ENCODE data around the gene ATF6. TPM values are rescaled to one million over a fixed set of nuclear protein-coding genes. Genes with fewer than 3 reads are reported as not detected.

Gene ATF6
- total RNA-seq, 1 experiment from 2014 or later: 10.6 TPM

DNA sequence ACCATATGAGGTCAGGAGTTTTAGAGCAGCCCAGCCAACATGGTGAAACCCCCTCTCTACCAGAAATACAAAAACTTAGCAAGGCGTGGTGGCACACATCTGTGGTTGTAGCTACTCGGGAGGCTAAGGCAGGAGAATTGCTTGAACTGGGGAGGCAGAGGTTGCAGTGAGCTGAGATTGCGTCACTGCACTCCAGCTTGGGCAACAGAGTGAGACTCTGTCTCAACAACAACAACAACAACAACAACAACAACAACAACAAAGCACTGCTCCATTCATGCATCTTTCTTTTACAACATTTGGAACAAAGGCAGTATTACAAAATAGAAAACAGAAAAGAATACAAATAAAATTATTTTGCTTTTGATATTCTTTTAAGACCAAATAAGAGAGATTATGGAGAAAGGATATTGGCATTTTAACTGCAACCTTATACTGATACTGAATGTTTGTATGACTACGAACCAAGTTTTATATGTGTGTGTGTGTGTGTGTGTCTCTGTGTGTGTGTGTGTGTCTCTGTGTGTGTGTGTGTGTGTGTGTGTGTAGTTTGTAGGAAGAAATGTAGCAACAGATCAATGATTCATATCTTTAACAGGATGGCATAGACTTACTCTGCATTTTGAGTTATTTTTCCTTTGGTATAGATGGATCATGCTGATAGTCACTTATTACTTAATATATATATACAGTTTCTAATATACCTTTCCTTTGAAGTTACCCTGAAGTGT lies 24.6 kb downstream of the ATF6 start (continued):
- TF ChIP-seq, protein P1, sequence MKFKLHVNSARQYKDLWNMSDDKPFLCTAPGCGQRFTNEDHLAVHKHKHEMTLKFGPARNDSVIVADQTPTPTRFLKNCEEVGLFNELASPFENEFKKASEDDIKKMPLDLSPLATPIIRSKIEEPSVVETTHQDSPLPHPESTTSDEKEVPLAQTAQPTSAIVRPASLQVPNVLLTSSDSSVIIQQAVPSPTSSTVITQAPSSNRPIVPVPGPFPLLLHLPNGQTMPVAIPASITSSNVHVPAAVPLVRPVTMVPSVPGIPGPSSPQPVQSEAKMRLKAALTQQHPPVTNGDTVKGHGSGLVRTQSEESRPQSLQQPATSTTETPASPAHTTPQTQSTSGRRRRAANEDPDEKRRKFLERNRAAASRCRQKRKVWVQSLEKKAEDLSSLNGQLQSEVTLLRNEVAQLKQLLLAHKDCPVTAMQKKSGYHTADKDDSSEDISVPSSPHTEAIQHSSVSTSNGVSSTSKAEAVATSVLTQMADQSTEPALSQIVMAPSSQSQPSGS (CRISPR knock-in tag; IDR thresholded peaks at IDR 0.05; ENCODE audit: borderline replicate concordance, low read depth): no peak
- no peak for TF ChIP-seq ETV6 (CRISPR knock-in tag; IDR thresholded peaks at IDR 0.05)

DNA sequence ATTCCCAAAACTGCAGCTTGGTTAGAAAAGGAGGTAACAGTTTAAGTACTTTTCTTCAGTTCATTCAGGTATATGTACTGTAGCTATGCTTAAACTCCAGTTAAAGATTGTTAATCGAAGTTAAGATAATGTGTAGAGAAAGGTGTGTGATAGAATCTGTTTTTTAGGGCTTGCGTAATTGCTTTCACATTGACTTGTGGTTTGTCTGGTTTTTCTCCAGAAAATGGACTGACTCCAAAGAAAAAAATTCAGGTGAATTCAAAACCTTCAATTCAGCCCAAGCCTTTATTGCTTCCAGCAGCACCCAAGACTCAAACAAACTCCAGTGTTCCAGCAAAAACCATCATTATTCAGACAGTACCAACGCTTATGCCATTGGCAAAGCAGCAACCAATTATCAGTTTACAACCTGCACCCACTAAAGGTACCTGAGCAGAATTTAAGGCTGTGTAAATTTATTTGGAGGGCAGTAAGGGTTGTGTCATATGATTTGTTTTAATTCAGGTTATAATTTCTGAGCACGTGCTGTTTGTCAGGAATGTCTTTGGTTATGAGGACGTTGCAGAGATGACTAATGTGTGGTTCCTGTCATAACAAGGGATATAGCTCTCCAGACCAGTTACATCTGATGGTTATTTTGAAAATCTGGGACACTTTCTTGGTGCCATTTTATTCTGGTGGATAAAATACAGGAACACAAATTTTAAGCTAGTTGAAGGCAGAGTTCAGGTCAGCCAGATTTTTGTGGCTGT lies 26.0 kb downstream of the ATF6 start:
- H3K36me3 Mint-ChIP-seq: peaks cover 2% of the 10 kb centered on the region; the same call in 1 of the 2 replicates
- H3K27ac Mint-ChIP-seq: no peak overlapping the region
- DNase-seq (ENCODE audit: low spot score): no peak
- H3K9me3 Mint-ChIP-seq: no peaks in the 10 kb centered on the region
- H3K27me3 Mint-ChIP-seq (ENCODE audit: low read depth): no peaks in the 10 kb centered on the region
- POLR2A ChIA-PET: interaction anchor here (1.0 kb wide), 1 partner anchor 10 kb away, joined by 4 read pairs; no protein-coding TSS in a partner anchor
- ATAC-seq: no peak
- CTCF ChIA-PET: interaction anchor here (0.5 to 3.5 kb wide), 30 partner anchors 8 to 813 kb away, joined by 3 to 144 read pairs (median 3); partner anchors contain the start of gene OLFML2B
- H3K4me3 Mint-ChIP-seq: no peak overlapping the region
- no peaks in the 10 kb centered on the region for H3K4me1 Mint-ChIP-seq
- TF ChIP-seq ELF4 (CRISPR knock-in tag; IDR thresholded peaks at IDR 0.05; ENCODE audit: low read depth) (no peak), RORB (CRISPR knock-in tag; IDR thresholded peaks at IDR 0.05) (no peak), TP53 (CRISPR knock-in tag; IDR thresholded peaks at IDR 0.05) (no peak)

DNA sequence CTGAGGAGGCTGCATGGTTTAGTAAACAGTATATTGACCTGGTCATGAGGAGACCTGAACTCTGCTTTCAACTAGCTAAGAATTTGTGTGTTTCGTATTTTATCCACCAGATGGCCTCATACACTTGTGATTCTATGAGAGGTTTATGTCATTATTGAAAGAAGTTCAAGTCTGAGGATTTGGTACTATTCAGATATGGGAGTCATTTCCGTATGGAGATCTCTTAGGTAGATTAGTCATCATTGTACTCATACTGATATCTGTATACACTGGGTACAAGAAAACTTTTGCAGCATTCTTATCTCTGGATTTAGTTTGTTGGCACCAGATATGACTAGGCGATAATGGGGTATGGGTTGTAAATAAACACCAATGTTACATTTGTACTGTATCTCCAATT lies 26.6 kb downstream of the ATF6 start:
- CTCF ChIA-PET: interaction anchor here (0.5 to 3.5 kb wide), 30 partner anchors 8 to 812 kb away, joined by 3 to 144 read pairs (median 3); partner anchors contain the start of gene OLFML2B
- Mint-ChIP-seq H3K36me3 (peaks cover 2% of the 10 kb centered on the region; the same call in 1 of the 2 replicates), H3K4me1 (no peaks in the 10 kb centered on the region), H3K9me3 (no peaks in the 10 kb centered on the region), H3K4me3 (no peak overlapping the region), H3K27me3 (ENCODE audit: low read depth) (no peaks in the 10 kb centered on the region), H3K27ac (no peak overlapping the region)
- peak; percentile 46; the same call in 1 of the 2 replicates for ATAC-seq
- POLR2A ChIA-PET: interaction anchor here (1.0 kb wide), 1 partner anchor 9 kb away, joined by 4 read pairs; no protein-coding TSS in a partner anchor
- TF ChIP-seq, protein P2, sequence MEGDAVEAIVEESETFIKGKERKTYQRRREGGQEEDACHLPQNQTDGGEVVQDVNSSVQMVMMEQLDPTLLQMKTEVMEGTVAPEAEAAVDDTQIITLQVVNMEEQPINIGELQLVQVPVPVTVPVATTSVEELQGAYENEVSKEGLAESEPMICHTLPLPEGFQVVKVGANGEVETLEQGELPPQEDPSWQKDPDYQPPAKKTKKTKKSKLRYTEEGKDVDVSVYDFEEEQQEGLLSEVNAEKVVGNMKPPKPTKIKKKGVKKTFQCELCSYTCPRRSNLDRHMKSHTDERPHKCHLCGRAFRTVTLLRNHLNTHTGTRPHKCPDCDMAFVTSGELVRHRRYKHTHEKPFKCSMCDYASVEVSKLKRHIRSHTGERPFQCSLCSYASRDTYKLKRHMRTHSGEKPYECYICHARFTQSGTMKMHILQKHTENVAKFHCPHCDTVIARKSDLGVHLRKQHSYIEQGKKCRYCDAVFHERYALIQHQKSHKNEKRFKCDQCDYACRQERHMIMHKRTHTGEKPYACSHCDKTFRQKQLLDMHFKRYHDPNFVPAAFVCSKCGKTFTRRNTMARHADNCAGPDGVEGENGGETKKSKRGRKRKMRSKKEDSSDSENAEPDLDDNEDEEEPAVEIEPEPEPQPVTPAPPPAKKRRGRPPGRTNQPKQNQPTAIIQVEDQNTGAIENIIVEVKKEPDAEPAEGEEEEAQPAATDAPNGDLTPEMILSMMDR (IDR thresholded peaks at IDR 0.05): peak; percentile 26; the same call in 1 of the 2 replicates
- TF ChIP-seq, protein P3, sequence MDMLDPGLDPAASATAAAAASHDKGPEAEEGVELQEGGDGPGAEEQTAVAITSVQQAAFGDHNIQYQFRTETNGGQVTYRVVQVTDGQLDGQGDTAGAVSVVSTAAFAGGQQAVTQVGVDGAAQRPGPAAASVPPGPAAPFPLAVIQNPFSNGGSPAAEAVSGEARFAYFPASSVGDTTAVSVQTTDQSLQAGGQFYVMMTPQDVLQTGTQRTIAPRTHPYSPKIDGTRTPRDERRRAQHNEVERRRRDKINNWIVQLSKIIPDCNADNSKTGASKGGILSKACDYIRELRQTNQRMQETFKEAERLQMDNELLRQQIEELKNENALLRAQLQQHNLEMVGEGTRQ (CRISPR knock-in tag; IDR thresholded peaks at IDR 0.05): no peak
- TF ChIP-seq NR1H2 (CRISPR knock-in tag; IDR thresholded peaks at IDR 0.05): no peak
- no peak for TF ChIP-seq NR2C2 (CRISPR knock-in tag; IDR thresholded peaks at IDR 0.05)
- no peak for DNase-seq (ENCODE audit: low spot score)

DNA sequence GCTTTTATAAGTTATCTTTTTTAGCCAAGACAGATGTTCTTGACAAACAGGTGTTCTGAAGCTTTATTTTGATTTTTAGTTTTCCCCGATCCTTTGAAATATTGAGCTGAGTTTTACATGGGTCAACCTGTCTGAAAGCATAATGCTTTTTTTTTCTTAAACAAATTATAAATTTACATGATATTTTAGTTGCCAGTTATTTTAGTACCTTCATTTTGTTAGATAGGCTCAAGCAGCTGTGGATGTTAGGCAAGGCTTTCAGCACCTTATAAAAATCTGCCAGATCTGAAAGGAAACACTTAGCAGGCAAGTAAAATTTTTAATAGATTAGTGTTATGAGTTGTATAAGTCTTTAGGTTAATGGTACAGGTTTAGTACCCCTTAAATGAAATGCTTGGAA lies 33.7 kb downstream of the ATF6 start:
- DNase-seq (ENCODE audit: low spot score): no peak
- ATAC-seq: no peak
- Mint-ChIP-seq H3K9me3 (no peaks in the 10 kb centered on the region), H3K4me1 (peaks cover 6% of the 10 kb centered on the region), H3K36me3 (no peaks in the 10 kb centered on the region), H3K4me3 (no peak overlapping the region), H3K27ac (no peak overlapping the region), H3K27me3 (ENCODE audit: low read depth) (no peaks in the 10 kb centered on the region)
- POLR2A ChIA-PET: no interaction called here
- TF ChIP-seq CREM (CRISPR knock-in tag; IDR thresholded peaks at IDR 0.05): no peak
- no peak for TF ChIP-seq NR1H2 (CRISPR knock-in tag; IDR thresholded peaks at IDR 0.05)
- TF ChIP-seq ZNF416 (CRISPR knock-in tag; IDR thresholded peaks at IDR 0.05): no peak
- TF ChIP-seq, protein P4, sequence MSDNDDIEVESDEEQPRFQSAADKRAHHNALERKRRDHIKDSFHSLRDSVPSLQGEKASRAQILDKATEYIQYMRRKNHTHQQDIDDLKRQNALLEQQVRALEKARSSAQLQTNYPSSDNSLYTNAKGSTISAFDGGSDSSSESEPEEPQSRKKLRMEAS (CRISPR knock-in tag; IDR thresholded peaks at IDR 0.05): no peak
- no peak for TF ChIP-seq JUN (CRISPR knock-in tag; IDR thresholded peaks at IDR 0.05)
- no peak for TF ChIP-seq GABPB1 (CRISPR knock-in tag; IDR thresholded peaks at IDR 0.05)
- no peak for TF ChIP-seq TEAD4 (CRISPR knock-in tag; IDR thresholded peaks at IDR 0.05)
- TF ChIP-seq TP53 (CRISPR knock-in tag; IDR thresholded peaks at IDR 0.05): no peak
- TF ChIP-seq ELF4 (CRISPR knock-in tag; IDR thresholded peaks at IDR 0.05; ENCODE audit: low read depth): no peak
- CTCF ChIA-PET: interaction anchor here (1.0 kb wide), 1 partner anchor 237 kb away, joined by 3 read pairs; no protein-coding TSS in a partner anchor

Data from WTC11 (cell line).